ENCODE data around the gene MS4A4A. TPM values are rescaled to one million over a fixed set of nuclear protein-coding genes. Genes with fewer than 3 reads are reported as not detected.
"Not testable (repeated sequence)": the region's sequence is repeated elsewhere in the genome, so short reads cannot be mapped to it uniquely, and the experiment has no call there.

MS4A4A gene
- not detected in 2 replicates for total RNA-seq (2014; rRNA removed)
- not detected for polyA plus RNA-seq (2012)

GRCh38 chr11:60280412-60280811 is at the start of gene MS4A4A:
Gene MS4A4A, plus strand, starts transcription at chr11:60280666. Its CDS starts 10 bp downstream, at chr11:60280676.
- DNase-seq (ENCODE audit: low read depth), result no peak

GRCh38 chr11:60230681-60231080 is 49.8 kb upstream of the MS4A4A start:
- no peak for DNase-seq (ENCODE audit: low read depth)

- no peak for DNase-seq (ENCODE audit: low read depth)
Measured at GRCh38 chr11:60235321-60235720, 45.1 kb upstream of the MS4A4A start.

- no peak for DNase-seq (ENCODE audit: low read depth)
Measured at GRCh38 chr11:60240662-60241061, 39.8 kb upstream of the MS4A4A start.

GRCh38 chr11:60241786-60242185 is 38.7 kb upstream of the MS4A4A start:
- no peak for DNase-seq (ENCODE audit: low read depth)

- DNase-seq (ENCODE audit: low read depth), result no peak
Measured at GRCh38 chr11:60242740-60243239, 37.7 kb upstream of the MS4A4A start, which contains the start of gene MS4A4E. Gene MS4A4E, minus strand, starts transcription at chr11:60243137. Its CDS starts 13,082 bp downstream, at chr11:60230055.

GRCh38 chr11:60251485-60252212 is 28.8 kb upstream of the MS4A4A start:
- DNase-seq (ENCODE audit: low read depth), result peak; percentile 20

GRCh38 chr11:60252213-60253108 is 28.0 kb upstream of the MS4A4A start:
- DNase-seq (ENCODE audit: low read depth), result no peak

GRCh38 chr11:60257956-60258722 is 22.3 kb upstream of the MS4A4A start:
- no peak for DNase-seq (ENCODE audit: low read depth)

GRCh38 chr11:60261014-60261413 is 19.5 kb upstream of the MS4A4A start:
- DNase-seq (ENCODE audit: low read depth), result no peak

- DNase-seq (ENCODE audit: low read depth), result no peak
Measured at GRCh38 chr11:60263402-60263801, 17.1 kb upstream of the MS4A4A start.

- no peak for DNase-seq (ENCODE audit: low read depth)
Measured at GRCh38 chr11:60264644-60265043, 15.8 kb upstream of the MS4A4A start.

- peak; percentile 39 for DNase-seq (ENCODE audit: low read depth)
Measured at GRCh38 chr11:60265373-60266214, 14.9 kb upstream of the MS4A4A start.

- DNase-seq (ENCODE audit: low read depth), result no peak
Measured at GRCh38 chr11:60274416-60274815, 6.0 kb upstream of the MS4A4A start.

GRCh38 chr11:60281485-60281884 is 1.0 kb downstream of the MS4A4A start:
- no peak for DNase-seq (ENCODE audit: low read depth)

- DNase-seq (ENCODE audit: low read depth), result peak; percentile 26
Measured at GRCh38 chr11:60282286-60282685, 1.8 kb downstream of the MS4A4A start.

- DNase-seq (ENCODE audit: low read depth), result not testable (repeated sequence)
Measured at GRCh38 chr11:60285411-60286126, 5.1 kb downstream of the MS4A4A start.

GRCh38 chr11:60288531-60288930 is 8.1 kb downstream of the MS4A4A start:
- DNase-seq (ENCODE audit: low read depth), result peak; percentile 8

- DNase-seq (ENCODE audit: low read depth), result no peak
Measured at GRCh38 chr11:60292145-60292544, 11.7 kb downstream of the MS4A4A start.

- DNase-seq (ENCODE audit: low read depth), result no peak
Measured at GRCh38 chr11:60301178-60301577, 20.7 kb downstream of the MS4A4A start.

Measured in LHCN-M2 (cell line).